Duodenal mucosa (tissue), 2 donors: ENCODE results near the gene LRIG1.

Experiments
- H3K27ac ChIP-seq: one replicate; pipeline ENCODE4 v1.7.0; 2013; ENCODE audit warnings: low read depth, low read length
- H3K27me3 ChIP-seq, 2 donors: one replicate each; pipeline ENCODE4 v1.7.0; 2013; ENCODE audit warnings: low read length in 2 of 2, control low read depth in 1 of 2; ENCODE audit not compliant: insufficient read depth in 2 of 2, control insufficient read depth in 1 of 2
- H3K36me3 ChIP-seq, 2 donors: one replicate each; pipeline ENCODE4 v1.7.0; 2013; ENCODE audit warnings: low read length in 2 of 2, control low read depth in 1 of 2; ENCODE audit not compliant: insufficient read depth in 2 of 2, control insufficient read depth in 1 of 2
- H3K4me1 ChIP-seq, 2 donors: one replicate each; pipeline ENCODE4 v1.7.0; 2013; ENCODE audit warnings: low read length in 2 of 2, control low read depth in 1 of 2; ENCODE audit not compliant: insufficient read depth in 2 of 2, control insufficient read depth in 1 of 2
- H3K4me3 ChIP-seq, 2 donors: one replicate each; pipeline ENCODE4 v1.7.0; 2013; ENCODE audit warnings: low read length in 2 of 2, low read depth in 1 of 2
- H3K9ac ChIP-seq, 2 donors: one replicate each; pipeline ENCODE4 v1.7.0; 2013; ENCODE audit warnings: low read length in 2 of 2, low read depth in 1 of 2
- H3K9me3 ChIP-seq, 2 donors: one replicate each; pipeline ENCODE4 v1.7.0; 2013; ENCODE audit warnings: low read length in 2 of 2, control low read depth in 1 of 2; ENCODE audit not compliant: control insufficient read depth in 1 of 2

LRIG1 gene

DNA sequence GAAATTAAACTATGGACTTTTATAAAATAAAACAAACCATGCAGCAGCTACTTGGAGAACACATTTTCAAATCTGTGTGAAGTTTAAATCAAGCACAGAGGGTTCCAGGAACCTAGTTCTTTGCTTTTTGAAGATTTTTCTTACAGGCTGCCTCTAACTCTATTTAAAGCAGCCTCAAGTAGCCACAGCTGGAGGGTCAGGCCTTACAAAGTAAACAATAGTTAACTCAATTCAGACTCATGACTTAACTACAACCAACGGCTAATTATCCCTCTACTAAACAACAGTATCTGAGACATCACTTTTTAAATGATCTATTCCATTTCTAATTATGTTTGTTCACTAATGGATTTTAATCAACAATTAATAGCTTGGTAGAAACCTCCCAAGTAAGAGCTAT, 9.8 kb downstream of the LRIG1 start:
- Histone ChIP-seq H3K4me1 (peaks cover 50 to 75% of the 10 kb centered on the region in 2 donors), H3K4me3 (no peak overlapping the region), H3K9me3 (no peaks in the 10 kb centered on the region), H3K36me3 (no peaks in the 10 kb centered on the region), H3K9ac (no peak overlapping the region), H3K27me3 (no peaks in the 10 kb centered on the region), H3K27ac (no peak overlapping the region)

DNA sequence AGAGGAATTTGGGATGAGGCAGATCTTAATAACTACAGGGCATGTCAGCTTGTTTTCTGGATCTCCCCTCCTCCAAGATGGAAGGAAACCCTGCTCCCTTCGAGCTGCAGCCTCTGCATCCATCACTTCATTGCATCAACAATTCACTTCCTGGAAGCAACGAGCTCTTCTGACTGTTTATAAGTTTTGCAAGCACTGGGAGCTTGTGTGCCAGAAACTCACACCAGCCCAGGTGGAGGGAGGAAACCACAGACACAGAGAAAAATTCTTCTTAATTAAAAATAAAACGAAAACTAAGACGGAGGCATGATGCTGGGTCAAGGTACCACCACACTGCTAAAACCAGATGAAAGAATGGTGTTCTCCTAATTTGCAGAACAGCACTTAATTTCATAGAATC, 10.6 kb downstream of the LRIG1 start:
- H3K4me1 ChIP-seq, result peaks cover 42 to 75% of the 10 kb centered on the region in 2 donors

DNA sequence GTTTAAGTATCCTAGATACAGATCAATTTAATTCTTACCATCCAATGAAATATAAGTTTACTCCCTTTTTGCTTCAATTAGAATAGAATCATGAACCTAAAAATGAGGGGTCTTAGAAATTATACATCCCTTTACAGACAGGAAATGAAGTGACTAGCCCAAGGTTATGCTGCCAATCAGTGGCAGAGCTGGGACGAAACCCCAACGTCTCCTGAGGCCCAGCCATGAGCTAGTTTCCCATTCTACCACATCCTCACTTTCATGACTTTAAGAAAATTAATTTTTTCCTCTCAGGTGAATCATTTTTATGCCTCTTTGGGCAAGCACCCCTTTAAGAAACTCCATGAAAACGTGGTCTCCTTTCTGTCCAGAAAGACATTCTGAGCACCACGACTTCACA, 11.2 kb downstream of the LRIG1 start:
- H3K36me3 ChIP-seq, result no peaks in the 10 kb centered on the region
- no peaks in the 10 kb centered on the region for H3K9me3 ChIP-seq
- H3K4me3 ChIP-seq, result no peak overlapping the region
- no peaks in the 10 kb centered on the region for H3K27me3 ChIP-seq
- no peak overlapping the region for H3K9ac ChIP-seq
- H3K27ac ChIP-seq, result no peak overlapping the region
- peaks cover 39 to 71% of the 10 kb centered on the region in 2 donors for H3K4me1 ChIP-seq

More for the DNA sequence above, 10.6 kb downstream of the LRIG1 start:
- no peak overlapping the region for H3K9ac ChIP-seq
- H3K27ac ChIP-seq, result no peak overlapping the region
- no peaks in the 10 kb centered on the region for H3K9me3 ChIP-seq
- H3K4me3 ChIP-seq, result peak overlapping the region in 1 of 2 donors; percentile 16
- no peaks in the 10 kb centered on the region for H3K36me3 ChIP-seq
- no peaks in the 10 kb centered on the region for H3K27me3 ChIP-seq

DNA sequence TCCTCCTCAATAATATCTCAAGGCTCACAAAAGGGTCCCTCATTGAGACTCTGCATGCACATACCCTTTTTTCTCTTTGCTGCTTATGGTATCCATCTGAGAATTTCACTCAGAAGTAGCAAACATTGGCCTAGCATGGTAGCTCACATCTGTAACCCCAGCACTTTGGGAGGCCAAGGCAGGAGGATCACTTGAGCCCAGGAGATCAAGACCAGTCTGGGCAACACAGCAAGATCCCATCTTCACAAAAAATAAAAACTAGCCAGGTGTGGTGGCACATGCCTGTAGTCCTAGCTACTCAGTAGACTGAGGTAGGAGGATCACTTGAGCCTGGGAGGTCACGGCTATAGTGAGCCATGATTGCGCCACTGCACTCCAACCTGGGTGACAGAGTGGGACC, 11.7 kb downstream of the LRIG1 start:
- H3K36me3 ChIP-seq, result no peaks in the 10 kb centered on the region
- H3K4me1 ChIP-seq, result peaks cover 40 to 71% of the 10 kb centered on the region in 2 donors
- H3K4me3 ChIP-seq, result no peak overlapping the region
- H3K27me3 ChIP-seq, result no peaks in the 10 kb centered on the region
- H3K9ac ChIP-seq, result no peak overlapping the region
- H3K27ac ChIP-seq, result no peak overlapping the region
- no peaks in the 10 kb centered on the region for H3K9me3 ChIP-seq

DNA sequence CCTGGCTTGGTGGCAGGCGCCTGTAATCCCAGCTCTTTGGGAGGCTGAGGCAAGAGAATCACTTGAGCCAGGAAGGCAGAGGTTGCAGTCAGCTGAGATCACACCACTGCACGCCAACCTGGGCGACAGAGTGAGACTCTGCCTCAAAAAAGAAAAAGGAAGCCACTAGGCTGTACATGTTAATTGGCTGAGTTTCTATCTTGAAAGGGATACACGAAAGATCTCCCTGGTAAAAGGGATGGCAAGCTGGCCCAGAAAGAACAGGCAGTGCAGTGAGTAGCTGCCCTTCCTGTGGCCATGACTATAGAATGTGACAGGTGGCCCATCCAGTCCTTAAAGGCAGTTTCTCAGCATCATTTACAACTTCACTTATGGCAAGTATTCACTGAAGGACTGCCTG, 12.3 kb downstream of the LRIG1 start:
- Histone ChIP-seq H3K27me3 (no peaks in the 10 kb centered on the region), H3K4me1 (peaks cover 42 to 73% of the 10 kb centered on the region in 2 donors), H3K36me3 (no peaks in the 10 kb centered on the region), H3K9ac (no peak overlapping the region), H3K4me3 (no peak overlapping the region), H3K27ac (no peak overlapping the region), H3K9me3 (no peaks in the 10 kb centered on the region)

DNA sequence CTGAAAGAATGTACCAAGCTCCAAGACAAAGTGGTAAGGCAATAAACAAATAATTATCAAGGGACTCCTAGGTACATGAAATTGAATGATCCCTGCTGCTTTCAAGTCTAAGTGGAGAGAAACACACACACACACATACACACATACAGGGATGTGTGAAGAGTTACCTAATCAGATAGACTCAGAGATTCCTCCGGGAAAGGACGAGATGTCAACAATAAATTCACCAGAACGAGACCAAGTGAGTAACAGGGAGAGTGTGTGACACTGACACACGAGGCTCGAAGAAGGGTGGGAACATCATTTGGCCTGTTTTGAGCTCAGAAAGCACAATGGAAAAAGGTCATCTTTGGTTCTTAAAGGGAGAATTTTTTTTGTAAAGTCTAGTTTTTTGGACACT, 13.4 kb downstream of the LRIG1 start:
- Histone ChIP-seq H3K36me3 (no peaks in the 10 kb centered on the region), H3K4me3 (no peak overlapping the region), H3K27ac (no peak overlapping the region), H3K4me1 (peaks cover 43 to 73% of the 10 kb centered on the region in 2 donors), H3K27me3 (no peaks in the 10 kb centered on the region), H3K9ac (no peak overlapping the region), H3K9me3 (no peaks in the 10 kb centered on the region)

DNA sequence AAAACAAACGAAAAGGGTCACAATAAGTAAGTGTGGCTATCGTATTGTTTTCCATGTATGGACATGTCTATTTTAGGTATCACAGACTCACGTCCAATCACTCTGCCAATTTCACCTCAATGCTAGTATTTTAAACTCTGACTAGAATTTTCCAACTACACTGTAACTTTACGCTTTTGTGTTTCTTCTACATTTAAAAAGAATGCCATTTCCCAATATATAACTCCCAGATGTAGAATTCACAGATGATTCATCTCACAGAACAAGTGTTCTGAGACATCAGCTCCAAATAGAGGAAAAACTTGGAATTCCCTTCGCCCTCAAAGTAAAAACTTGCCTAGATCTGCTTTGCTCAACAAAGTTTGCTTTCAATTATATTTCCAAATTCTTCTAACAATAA, 14.2 kb downstream of the LRIG1 start:
- no peaks in the 10 kb centered on the region for H3K9me3 ChIP-seq
- no peaks in the 10 kb centered on the region for H3K27me3 ChIP-seq
- H3K4me1 ChIP-seq, result peaks cover 51 to 73% of the 10 kb centered on the region in 2 donors
- no peaks in the 10 kb centered on the region for H3K36me3 ChIP-seq
- no peak overlapping the region for H3K9ac ChIP-seq
- no peak overlapping the region for H3K27ac ChIP-seq
- H3K4me3 ChIP-seq, result no peak overlapping the region

DNA sequence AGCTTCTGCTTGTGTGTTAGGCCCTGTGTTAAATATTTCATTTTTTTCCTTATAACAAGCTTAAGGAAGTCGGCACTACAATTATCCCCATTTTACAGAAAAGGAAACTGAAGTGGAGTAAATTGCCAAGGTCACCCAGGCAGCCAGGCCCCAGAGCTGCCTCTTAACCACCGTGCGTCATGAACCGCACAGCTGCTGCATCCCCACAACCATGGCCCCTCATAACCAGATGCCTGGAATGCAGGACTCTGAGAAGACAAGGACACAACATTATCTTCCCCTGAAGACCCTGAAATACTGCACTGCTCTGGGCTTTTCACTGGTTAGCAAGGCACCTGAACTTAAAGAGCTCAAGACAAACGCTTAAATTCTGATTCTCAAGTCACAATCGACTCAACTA, 14.6 kb downstream of the LRIG1 start:
- H3K4me3 ChIP-seq, result no peak overlapping the region
- peaks cover 56 to 73% of the 10 kb centered on the region in 2 donors for H3K4me1 ChIP-seq

DNA sequence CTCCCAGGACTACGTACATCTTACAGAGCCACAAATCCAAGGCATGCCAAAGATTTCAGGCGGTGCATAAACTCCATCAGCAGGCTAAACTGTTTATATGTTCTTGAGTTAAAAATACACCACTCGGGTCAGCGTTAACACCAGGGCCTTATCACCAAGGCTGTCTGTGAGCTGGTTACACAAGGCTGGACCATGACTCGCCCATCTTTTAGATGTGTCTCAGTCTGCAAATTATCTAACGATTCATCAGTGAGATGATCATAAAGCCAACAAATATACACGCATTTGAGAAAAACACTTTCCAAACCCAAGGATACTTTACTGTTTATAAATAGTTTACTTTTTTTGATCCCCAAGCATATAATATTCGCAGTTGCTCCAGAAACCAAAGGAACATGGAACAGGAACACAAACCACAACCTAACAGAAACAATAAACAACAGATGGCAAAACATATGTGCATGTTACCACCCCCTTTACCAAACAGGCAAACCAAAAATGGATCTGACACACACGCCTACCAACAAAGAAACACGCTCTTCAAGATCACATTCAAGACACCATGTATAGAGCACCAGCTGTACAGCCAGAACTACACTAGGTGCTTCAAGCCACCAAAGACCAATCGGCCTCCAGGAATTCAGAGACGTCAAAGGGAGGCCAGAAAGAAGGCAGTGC, 15.4 kb downstream of the LRIG1 start:
- H3K27ac ChIP-seq, result no peak overlapping the region
- no peak overlapping the region for H3K9ac ChIP-seq
- no peaks in the 10 kb centered on the region for H3K27me3 ChIP-seq
- H3K36me3 ChIP-seq, result no peaks in the 10 kb centered on the region
- no peaks in the 10 kb centered on the region for H3K9me3 ChIP-seq
- no peak overlapping the region for H3K4me3 ChIP-seq
- peaks cover 58 to 73% of the 10 kb centered on the region in 2 donors for H3K4me1 ChIP-seq

More for the DNA sequence above, 14.6 kb downstream of the LRIG1 start:
- no peak overlapping the region for H3K9ac ChIP-seq
- H3K27me3 ChIP-seq, result no peaks in the 10 kb centered on the region
- no peaks in the 10 kb centered on the region for H3K36me3 ChIP-seq
- H3K27ac ChIP-seq, result no peak overlapping the region
- H3K9me3 ChIP-seq, result no peaks in the 10 kb centered on the region

DNA sequence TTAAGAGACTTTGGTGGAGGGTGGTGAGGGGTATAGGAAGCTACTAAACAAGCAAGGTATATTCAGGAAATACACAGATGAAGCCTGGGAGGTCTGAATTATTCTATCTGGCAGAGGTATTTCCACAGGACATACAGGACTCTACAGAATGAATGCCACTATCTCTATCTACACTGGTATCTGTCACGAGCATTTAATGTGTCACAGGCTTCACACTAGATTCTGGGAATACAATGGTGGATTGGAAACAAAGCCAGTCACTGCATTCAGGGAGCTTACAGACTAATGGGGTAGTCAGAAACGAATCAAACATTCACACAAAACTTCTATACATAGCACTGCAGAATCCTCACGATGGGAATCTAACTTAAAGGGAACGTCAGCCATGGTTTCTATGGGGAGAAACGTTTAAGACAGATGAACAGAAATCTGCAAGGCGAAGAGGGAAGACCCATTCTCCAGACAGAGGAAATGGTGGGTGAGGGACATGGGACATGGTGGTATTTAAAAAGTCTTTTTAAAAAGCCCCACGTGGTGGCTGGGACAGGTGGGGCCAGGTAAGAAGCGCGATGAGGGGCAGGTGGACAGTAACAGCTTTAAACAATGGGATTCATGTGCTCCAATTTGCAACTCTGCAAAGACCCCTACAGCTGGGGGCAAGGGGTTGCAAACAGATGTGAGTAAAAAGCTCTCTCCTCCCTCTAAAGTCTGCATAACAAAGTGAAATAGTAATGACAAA, 16.5 kb downstream of the LRIG1 start:
- no peaks in the 10 kb centered on the region for H3K27me3 ChIP-seq
- H3K9ac ChIP-seq, result peak overlapping the region in 1 of 2 donors; percentile 2
- H3K4me3 ChIP-seq, result peak overlapping the region in 1 of 2 donors; percentile 31
- peaks cover 56 to 76% of the 10 kb centered on the region in 2 donors for H3K4me1 ChIP-seq
- H3K9me3 ChIP-seq, result no peaks in the 10 kb centered on the region
- H3K36me3 ChIP-seq, result no peaks in the 10 kb centered on the region
- H3K27ac ChIP-seq, result no peak overlapping the region
